HepG2 (cell line): ENCODE results near the gene SNAI1. TPM values are rescaled to one million over a fixed set of nuclear protein-coding genes. Genes with fewer than 3 reads are reported as not detected.

ENCODE experiments used
- CEBPB ChIP-seq: IDR thresholded peaks from 2 replicates; pipeline ENCODE4 v1.6.1; 2011; ENCODE audit warnings: low read depth, low read length, improper control_type of control experiment, borderline replicate concordance
- CHD4 ChIP-seq: fragments of 200-600 bp; sonication (generic); IDR thresholded peaks from 2 replicates; pipeline ENCODE4 v1.7.0; 2017; ENCODE audit warnings: mild to moderate bottlenecking, low read length, borderline replicate concordance
- CREBL2 ChIP-seq: sonication (generic); formaldehyde crosslinking; IDR thresholded peaks from 2 replicates; pipeline ENCODE4 v1.8.1; 2023; ENCODE audit warnings: missing genetic modification reagents, mild to moderate bottlenecking, borderline replicate concordance
- EP300 ChIP-seq, 3 experiments: sonication (generic) in 1 of 3; formaldehyde crosslinking in 1 of 3; IDR thresholded peaks; 2 replicates each; pipeline versions ENCODE4 v1.5.1 to v1.6.1; 2011 to 2020; ENCODE audit warnings: low read depth in 2 of 3, low read length in 2 of 3, borderline replicate concordance in 1 of 3, improper control_type of control experiment in 1 of 3, mild to moderate bottlenecking in 1 of 3, missing genetic modification reagents in 1 of 3, moderate library complexity in 1 of 3
- FOXP4 ChIP-seq: sonication (generic); formaldehyde crosslinking; IDR thresholded peaks from 2 replicates; pipeline ENCODE4 v1.4.0; 2020; ENCODE audit warnings: missing genetic modification reagents
- GMEB1 ChIP-seq: sonication (generic); formaldehyde crosslinking; IDR thresholded peaks from 2 replicates; pipeline ENCODE4 v1.5.1; 2020; ENCODE audit warnings: missing genetic modification reagents, mild to moderate bottlenecking, borderline replicate concordance
- HNRNPUL1 ChIP-seq: fragments of 200-400 bp; formaldehyde crosslinking; IDR thresholded peaks from 2 replicates; pipeline ENCODE4 v1.6.1; 2017; ENCODE audit warnings: low read depth, mild to moderate bottlenecking, low read length, moderate library complexity
- KDM4B ChIP-seq: sonication (generic); formaldehyde crosslinking; IDR thresholded peaks from 2 replicates; pipeline ENCODE4 v1.4.0; 2020; ENCODE audit warnings: missing genetic modification reagents
- KMT2A ChIP-seq: sonication (generic); formaldehyde crosslinking; IDR thresholded peaks from 2 replicates; pipeline ENCODE4 v1.4.0; 2020; ENCODE audit warnings: missing genetic modification reagents
- MTERF4 ChIP-seq: sonication (generic); formaldehyde crosslinking; IDR thresholded peaks from 2 replicates; pipeline ENCODE4 v1.8.0; 2023; ENCODE audit warnings: mild to moderate bottlenecking, missing genetic modification reagents
- NRL ChIP-seq: sonication (generic); formaldehyde crosslinking; IDR thresholded peaks from 2 replicates; pipeline ENCODE4 v1.5.0; 2020; ENCODE audit warnings: missing genetic modification reagents, mild to moderate bottlenecking, moderate library complexity, borderline replicate concordance
- PPARG ChIP-seq: conservative IDR thresholded peaks from 2 replicates; pipeline ENCODE4 v1.6.1; 2016; ENCODE audit warnings: missing biosample characterization, missing genetic modification reagents
- RXRA ChIP-seq: sonication (generic); formaldehyde crosslinking; IDR thresholded peaks from 2 replicates; pipeline ENCODE4 v1.5.1; 2020; ENCODE audit warnings: missing genetic modification reagents
- TBP ChIP-seq: sonication (generic); formaldehyde crosslinking; IDR thresholded peaks from 2 replicates; pipeline ENCODE4 v1.5.0; 2020; ENCODE audit warnings: missing genetic modification reagents
- ZBTB42 ChIP-seq: sonication (generic); formaldehyde crosslinking; IDR thresholded peaks from 2 replicates; pipeline ENCODE4 v1.5.0; 2020; ENCODE audit warnings: mild to moderate bottlenecking, missing genetic modification reagents
- ZC3H13 ChIP-seq: sonication (generic); formaldehyde crosslinking; IDR thresholded peaks from 2 replicates; pipeline ENCODE4 v1.8.1; 2023; ENCODE audit warnings: mild to moderate bottlenecking, missing genetic modification reagents, moderate library complexity
- ZNF160 ChIP-seq: sonication (generic); formaldehyde crosslinking; IDR thresholded peaks from 2 replicates; pipeline ENCODE4 v1.8.0; 2022; ENCODE audit warnings: mild to moderate bottlenecking, inconsistent platforms, missing genetic modification reagents
- ZNF180 ChIP-seq: sonication (generic); formaldehyde crosslinking; IDR thresholded peaks from 2 replicates; pipeline ENCODE4 v1.4.0; 2020; ENCODE audit warnings: low read depth, missing genetic modification reagents, borderline replicate concordance
- ZNF44 ChIP-seq: sonication (generic); formaldehyde crosslinking; IDR thresholded peaks from 2 replicates; pipeline ENCODE4 v1.5.1; 2020; ENCODE audit warnings: mild to moderate bottlenecking, missing genetic modification reagents
- ZNF558 ChIP-seq: sonication (generic); formaldehyde crosslinking; IDR thresholded peaks from 2 replicates; pipeline ENCODE4 v1.9.0; 2022; ENCODE audit warnings: mild to moderate bottlenecking, missing genetic modification reagents, borderline replicate concordance
- ZNF703 ChIP-seq: sonication (generic); formaldehyde crosslinking; IDR thresholded peaks from 2 replicates; pipeline ENCODE4 v1.5.1; 2020; ENCODE audit warnings: missing genetic modification reagents, mild to moderate bottlenecking, moderate library complexity, borderline replicate concordance
- ZUFSP ChIP-seq: sonication (generic); formaldehyde crosslinking; IDR thresholded peaks from 2 replicates; pipeline ENCODE4 v1.9.0; 2021; ENCODE audit warnings: missing genetic modification reagents, mild to moderate bottlenecking, borderline replicate concordance
- polyA plus RNA-seq, 8 experiments: library from polyadenylated mRNA; depleted of rRNA in 3 of 8; stranded (reverse) in 7 of 8; unstranded in 1 of 8; fragments of >200 nt; fragmentation: Illumina TruSeq in 4 of 8; extraction: Trizol in 4 of 8; gene quantifications; 2 replicates each; pipeline versions ENCODE4 v1.2.1 to v1.2.3, GENCODE V29; 2011 to 2016; ENCODE audit warnings: low read depth in 4 of 8, missing spikeins in 1 of 8, mixed read lengths in 1 of 8; ENCODE audit not compliant: insufficient read depth in 1 of 8
- total RNA-seq, 5 experiments: library from RNA; depleted of rRNA; stranded (reverse); fragments of >200 nt; fragmentation: Illumina TruSeq; extraction: Trizol; gene quantifications; 2 replicates each; pipeline ENCODE4 v1.2.3, GENCODE V29; 2016; ENCODE audit warnings: low read depth in 1 of 5

SNAI1 gene
- total and polyA plus RNA-seq, 2 of the 13 experiments (the other 11 are each of a cell fraction or from before 2014, with no cell fraction given) = 1.3 to 1.4 TPM

GRCh38 chr20:50015993-50016770 lies 33.4 kb downstream of the SNAI1 start (continued):
- TF ChIP-seq ZNF703 (CRISPR knock-in tag) (no peak), ZNF180 (CRISPR knock-in tag) (no peak), CREBL2 (no peak), CHD4 (no peak), FOXP4 (CRISPR knock-in tag) (no peak), RXRA (peak; percentile 61; the same call in 1 of the 2 replicates), MTERF4 (CRISPR knock-in tag) (0 out of 2 replicates have a peak, but pooled peaks have one; percentile 30), TBP (CRISPR knock-in tag) (no peak), ZNF558 (CRISPR knock-in tag) (no peak), ZUFSP (CRISPR knock-in tag) (no peak), KMT2A (CRISPR knock-in tag) (no peak), ZBTB42 (CRISPR knock-in tag) (peak; percentile 86), GMEB1 (CRISPR knock-in tag) (no peak; the same call in 1 of the 2 replicates), CEBPB (no peak), ZC3H13 (no peak), NRL (CRISPR knock-in tag) (peak; percentile 87; the same call in 1 of the 2 replicates), ZNF160 (CRISPR knock-in tag) (no peak), EP300 (IDR thresholded peaks at IDR 0.05; ENCODE audit: low read depth in 2 of 2, low read length in 2 of 2) (peak in 1 of 2 experiments; percentile 17; a peak in 1 of 4 replicates), EP300 (CRISPR knock-in tag; IDR thresholded peaks at IDR 0.05; ENCODE audit: borderline replicate concordance) (no peak), HNRNPUL1 (no peak), PPARG (CRISPR knock-in tag) (0 out of 2 replicates have a peak, but pooled peaks have one; percentile 27), ZNF44 (CRISPR knock-in tag) (no peak), KDM4B (CRISPR knock-in tag) (no peak)
